Heart left ventricle (tissue), 16 donors: ENCODE results near the gene LRP2BP. TPM values are rescaled to one million over a fixed set of nuclear protein-coding genes. Genes with fewer than 3 reads are reported as not detected.

Source experiments
- ATAC-seq, 4 donors: fragments of 200-7000 bp; cut with Tn5 transposase; one replicate each; pipeline ENCODE4 v1.9.1; 2020 to 2022; ENCODE audit warnings: moderate library complexity in 4 of 4, mild to moderate bottlenecking in 3 of 4, moderate number of reproducible peaks in 1 of 4
- DNase-seq, 5 donors: peaks; one replicate each; pipeline ENCODE4 v3.0.0-alpha.2; 2020
- H3K27ac ChIP-seq, 12 donors: fragments of 200-600 bp; sonication (generic) in 4 of 12; one replicate each; pipeline versions ENCODE4 v1.5.0 to v1.8.0; 2016 to 2022; ENCODE audit warnings: mild to moderate bottlenecking in 2 of 12
- H3K27me3 ChIP-seq, 9 donors: fragments of 200-600 bp; sonication (generic) in 2 of 9; one replicate each; pipeline versions ENCODE4 v1.5.1 to v1.8.0; 2016 to 2022; ENCODE audit warnings: mild to moderate bottlenecking in 3 of 9
- H3K36me3 ChIP-seq, 9 donors: fragments of 200-600 bp; sonication (generic) in 2 of 9; one replicate each; pipeline versions ENCODE4 v1.5.0 to v1.8.0; 2018 to 2022; ENCODE audit warnings: mild to moderate bottlenecking in 2 of 9
- H3K4me1 ChIP-seq, 12 donors: fragments of 200-600 bp; sonication (generic) in 4 of 12; one replicate each; pipeline versions ENCODE4 v1.5.0 to v1.8.0; 2016 to 2022; ENCODE audit warnings: mild to moderate bottlenecking in 3 of 12
- H3K4me3 ChIP-seq, 12 donors: fragments of 200-600 bp; sonication (generic) in 4 of 12; one replicate each; pipeline versions ENCODE4 v1.5.0 to v1.8.0; 2017 to 2022; ENCODE audit warnings: mild to moderate bottlenecking in 9 of 12, moderate library complexity in 4 of 12
- H3K9me3 ChIP-seq, 12 donors: fragments of 200-600 bp; sonication (generic) in 4 of 12; one replicate each; pipeline versions ENCODE4 v1.5.0 to v1.8.0; 2016 to 2022; ENCODE audit warnings: mild to moderate bottlenecking in 1 of 12
- POLR2A ChIP-seq, 2 donors: fragments of 450-650 bp; IDR thresholded peaks; one replicate each; pipeline ENCODE4 v1.6.1; 2017; ENCODE audit warnings: antibody characterized with exemption in 2 of 2, mild to moderate bottlenecking in 2 of 2, moderate library complexity in 2 of 2
- WGBS, 4 donors: extraction: QIAGEN DNeasy Blood & Tissue Kit in 2 of 4; methylation state at CpG; one replicate each; pipeline versions ENCODE4 v1.1.5 to v1.1.7; 2013 to 2018; 5-methylcytosine and 5-hydroxymethylcytosine counted together
- intact Hi-C, 10 donors: fragments of 100-400 bp; cut with DNase I; formaldehyde crosslinking; loops; one replicate each; pipeline versions ENCODE4 v1.11.1 to v1.14.2; 2022
- polyA plus RNA-seq, 2 donors: library from polyadenylated mRNA; stranded (reverse); fragments of 200-250 nt; gene quantifications; one replicate each; pipeline ENCODE4 v1.2.3, GENCODE V29; 2013
- total RNA-seq, 9 donors: library from RNA; depleted of rRNA in 2 of 9; stranded (reverse); fragments of >200 nt in 2 of 9; fragmentation: NEBNext Ultra II Directional in 3 of 9; extraction: Animal tissue kit (Norgen Biotek cat#: 25700) in 3 of 9; gene quantifications; one replicate each; pipeline versions ENCODE4 v1.1.0 to v1.2.4, GENCODE V29; 2016 to 2023
- TF ChIP-seq, protein P1 (sequence below), 12 donors: fragments of 200-600 bp; sonication (generic) in 4 of 12; IDR thresholded peaks; one replicate each; pipeline versions ENCODE4 v1.5.0 to v1.8.0; 2018 to 2022; ENCODE audit warnings: antibody characterized with exemption in 12 of 12, mild to moderate bottlenecking in 5 of 12
- donor health status: ischemic (EF 13 %, LVEDD 7.1; RV severe dilation, severe dysfunction).
- donor health status: healthy with polysubstance abuse.
- donor health status: DM: no; HTN: yes; CAD: no.
- donor health status: DM: no; HTN: no; CAD: no.
- donor health status: ischemic (EF 25% LVEDD 6.9; RV normal size, moderate dysfunction).
- donor health status: ischemic (EF 25% LVEDD 5.7; RV mildly dilated, moderate dysfunction).
- donor health status: healthy.
- donor health status: DM: yes; HTN: yes; CAD: no.
- donor health status: ischemic (EF 35%, LVEDD 5.7; RV mildly dilated, moderate dysfunction).
- donor health status: nonischemic (EF 11% LVEDD 7.7; RV severe dilation, severe dysfunction).
- donor health status: DM: yes; HTN: yes; CAD: no.
- donor health status: PGD.
- donor health status: ischemic (EF 29% LVEDD 5.4; RV normal size, mild dysfunction).
- donor health status: nonischemic (EF 23%, LVEDD 6.1; RV moderate dilation, normal function).

Gene LRP2BP
- total and polyA plus RNA-seq, 11 donors, result 0.62 to 3.5 (median 1.3) TPM

DNA sequence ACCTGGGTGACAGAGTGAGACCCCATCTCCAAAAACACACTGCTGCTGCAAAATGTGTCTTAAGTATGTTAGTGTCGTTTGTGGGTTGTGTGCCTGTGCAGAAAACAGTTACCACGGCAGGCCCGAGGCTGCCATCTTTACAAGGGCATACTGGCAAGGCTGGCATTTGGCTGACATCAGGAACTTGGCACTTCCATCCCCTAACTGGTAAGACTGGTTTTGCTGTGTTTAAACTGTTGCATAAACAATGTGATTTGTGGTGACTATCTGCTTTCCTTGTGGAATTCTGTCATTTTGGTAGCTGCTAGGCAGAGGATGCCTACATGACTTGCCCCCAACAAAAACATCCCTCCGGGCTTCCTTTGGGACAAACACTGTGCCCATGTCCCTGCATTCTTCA, 12.3 kb downstream of the LRP2BP start:
- WGBS, 4 donors, result 85 to 100% (median 94%) methylated on average over 3 to 4 of the region's 4 CpGs
- Histone ChIP-seq H3K27me3 (no peaks in the 10 kb centered on the region), H3K36me3 (no peaks in the 10 kb centered on the region), H3K27ac (no peak overlapping the region), H3K9me3 (peaks cover 0 to 14% (median 0%) of the 10 kb centered on the region in 12 donors), H3K4me3 (no peak overlapping the region), H3K4me1 (peaks cover 0 to 14% (median 0%) of the 10 kb centered on the region in 12 donors)
- TF ChIP-seq POLR2A (IDR thresholded peaks at IDR 0.05), result no peak
- TF ChIP-seq, protein P1, sequence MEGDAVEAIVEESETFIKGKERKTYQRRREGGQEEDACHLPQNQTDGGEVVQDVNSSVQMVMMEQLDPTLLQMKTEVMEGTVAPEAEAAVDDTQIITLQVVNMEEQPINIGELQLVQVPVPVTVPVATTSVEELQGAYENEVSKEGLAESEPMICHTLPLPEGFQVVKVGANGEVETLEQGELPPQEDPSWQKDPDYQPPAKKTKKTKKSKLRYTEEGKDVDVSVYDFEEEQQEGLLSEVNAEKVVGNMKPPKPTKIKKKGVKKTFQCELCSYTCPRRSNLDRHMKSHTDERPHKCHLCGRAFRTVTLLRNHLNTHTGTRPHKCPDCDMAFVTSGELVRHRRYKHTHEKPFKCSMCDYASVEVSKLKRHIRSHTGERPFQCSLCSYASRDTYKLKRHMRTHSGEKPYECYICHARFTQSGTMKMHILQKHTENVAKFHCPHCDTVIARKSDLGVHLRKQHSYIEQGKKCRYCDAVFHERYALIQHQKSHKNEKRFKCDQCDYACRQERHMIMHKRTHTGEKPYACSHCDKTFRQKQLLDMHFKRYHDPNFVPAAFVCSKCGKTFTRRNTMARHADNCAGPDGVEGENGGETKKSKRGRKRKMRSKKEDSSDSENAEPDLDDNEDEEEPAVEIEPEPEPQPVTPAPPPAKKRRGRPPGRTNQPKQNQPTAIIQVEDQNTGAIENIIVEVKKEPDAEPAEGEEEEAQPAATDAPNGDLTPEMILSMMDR (IDR thresholded peaks at IDR 0.05), result no peak
- intact Hi-C loops, result loop anchor here in 1 of 10 donors (5.0 kb wide), 1 partner anchor 36 kb away; no protein-coding TSS in a partner anchor
- DNase-seq (no peak), ATAC-seq (no peak)

DNA sequence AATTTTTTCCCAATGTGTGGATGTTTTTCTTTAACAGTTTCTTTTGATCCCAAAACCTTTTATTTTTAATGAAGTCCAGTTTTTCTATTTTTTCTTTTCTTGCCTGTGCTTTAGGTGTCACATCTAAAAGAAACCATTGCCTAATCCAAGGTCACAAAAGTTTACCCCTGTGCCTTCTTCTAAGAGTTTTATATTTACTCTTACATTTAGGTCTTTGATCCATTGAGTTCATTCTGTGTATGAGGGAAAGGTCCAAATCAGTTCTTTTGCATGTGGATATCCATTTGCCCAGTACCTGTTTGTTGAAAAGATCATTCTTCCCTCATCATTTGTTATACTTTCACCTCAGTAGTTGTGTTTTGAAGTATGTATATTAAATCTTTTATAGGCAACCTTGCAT, 13.0 kb downstream of the LRP2BP start:
- TF ChIP-seq POLR2A (IDR thresholded peaks at IDR 0.05), result no peak
- TF ChIP-seq, protein P1 (IDR thresholded peaks at IDR 0.05), result no peak
- H3K27ac ChIP-seq, result no peak overlapping the region
- H3K4me1 ChIP-seq, result peaks cover 0 to 14% (median 0%) of the 10 kb centered on the region in 12 donors
- H3K9me3 ChIP-seq, result peaks cover 0 to 14% (median 0%) of the 10 kb centered on the region in 12 donors
- no peak overlapping the region for H3K4me3 ChIP-seq
- no peak for ATAC-seq
- intact Hi-C loops, result loop anchor here in 1 of 10 donors (5.0 kb wide), 1 partner anchor 35 kb away; no protein-coding TSS in a partner anchor
- H3K27me3 ChIP-seq, result no peaks in the 10 kb centered on the region
- DNase-seq, result no peak
- no peaks in the 10 kb centered on the region for H3K36me3 ChIP-seq

DNA sequence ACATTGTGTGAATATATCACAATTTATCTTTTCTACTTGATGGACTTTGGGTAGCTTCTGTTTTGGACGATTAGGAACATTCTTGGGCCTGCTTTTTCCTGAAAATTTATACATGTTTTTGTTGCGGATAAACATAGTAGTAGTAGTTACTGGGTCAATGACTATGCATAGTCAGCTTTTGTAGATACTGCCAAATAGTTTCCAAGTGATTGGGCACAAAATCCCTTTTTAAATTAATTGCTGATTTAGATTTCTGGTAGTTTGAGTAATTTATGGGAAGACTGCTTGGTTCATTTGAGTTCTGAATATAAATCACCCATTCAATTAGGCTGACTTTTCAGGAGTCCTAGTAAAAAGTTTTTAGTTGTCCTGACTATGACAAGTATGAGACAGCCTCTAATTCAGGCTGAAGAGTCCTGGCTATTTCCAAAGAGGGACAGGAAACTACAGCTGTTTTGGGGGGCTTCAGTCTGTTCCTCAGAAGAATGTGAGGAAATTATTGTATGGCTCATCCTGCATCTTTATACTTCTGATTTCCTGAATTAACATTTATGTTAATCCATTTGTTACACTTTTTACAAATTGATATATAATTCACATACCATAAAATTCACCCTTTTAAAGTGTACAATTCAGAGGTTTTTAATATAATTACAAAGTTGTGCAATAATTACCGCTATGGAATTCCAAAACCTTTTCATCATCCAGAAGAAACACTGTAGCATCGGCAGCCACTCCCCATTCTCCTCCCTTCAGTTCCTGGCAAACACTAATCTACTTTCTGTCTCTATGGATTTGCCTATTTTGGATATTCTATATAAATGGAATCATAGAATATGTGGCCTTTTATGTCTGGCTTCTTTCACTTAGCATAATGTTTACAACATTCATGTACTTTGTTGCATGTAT, 14.2 kb downstream of the LRP2BP start:
- H3K4me3 ChIP-seq, result no peak overlapping the region
- TF ChIP-seq POLR2A (IDR thresholded peaks at IDR 0.05), result no peak
- TF ChIP-seq, protein P1 (IDR thresholded peaks at IDR 0.05), result no peak
- peaks cover 0 to 14% (median 0%) of the 10 kb centered on the region in 12 donors for H3K4me1 ChIP-seq
- intact Hi-C loops, result loop anchor here in 1 of 10 donors (5.0 kb wide), 1 partner anchor 34 kb away; no protein-coding TSS in a partner anchor
- no peaks in the 10 kb centered on the region for H3K27me3 ChIP-seq
- ATAC-seq (no peak), DNase-seq (no peak)
- no peaks in the 10 kb centered on the region for H3K36me3 ChIP-seq
- H3K9me3 ChIP-seq, result peaks cover 0 to 14% (median 0%) of the 10 kb centered on the region in 12 donors
- H3K27ac ChIP-seq, result no peak overlapping the region
- 49 to 61% (median 50%) methylated on average over 4 of the region's 4 CpGs for WGBS, 4 donors

DNA sequence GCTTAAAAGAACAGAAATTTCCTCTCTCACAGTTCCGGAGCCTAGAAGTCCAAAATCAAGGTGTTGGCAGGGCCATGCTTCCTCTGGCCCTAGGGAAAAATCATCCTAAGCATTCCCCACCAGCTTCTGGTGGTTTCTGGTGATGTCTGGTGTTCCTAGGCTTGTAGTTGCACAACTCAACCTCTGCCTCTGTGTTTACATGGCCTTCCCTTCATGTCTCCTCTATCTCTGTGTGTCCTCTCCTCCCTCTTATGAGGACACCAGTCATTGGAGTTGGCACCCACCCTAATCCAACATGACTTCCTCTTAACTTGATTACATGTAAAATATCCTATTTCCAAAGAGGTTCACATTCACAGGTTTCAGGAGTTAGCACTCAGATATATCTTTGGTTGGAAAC, 15.4 kb downstream of the LRP2BP start:
- peaks cover 0 to 10% (median 0%) of the 10 kb centered on the region in 12 donors for H3K4me1 ChIP-seq
- H3K36me3 ChIP-seq, result no peaks in the 10 kb centered on the region
- peaks cover 0 to 14% (median 0%) of the 10 kb centered on the region in 12 donors for H3K9me3 ChIP-seq
- no peak for ATAC-seq
- H3K27me3 ChIP-seq, result no peaks in the 10 kb centered on the region
- DNase-seq, result no peak
- no peak overlapping the region for H3K27ac ChIP-seq
- no peak overlapping the region for H3K4me3 ChIP-seq
- TF ChIP-seq, protein P1 (IDR thresholded peaks at IDR 0.05), result no peak
- TF ChIP-seq POLR2A (IDR thresholded peaks at IDR 0.05), result no peak
- intact Hi-C loops, result loop anchor here in 1 of 10 donors (5.0 kb wide), 1 partner anchor 33 kb away; no protein-coding TSS in a partner anchor
- WGBS, 4 donors, result 88 to 92% (median 89%) methylated on average over 1 of the region's 1 CpG
